ENCODE measurements around the gene SLC22A31.
A peak's percentile ranks its signal among the peaks of the same experiment; 100 is the strongest.
"Not testable (repeated sequence)": the region's sequence is repeated elsewhere in the genome, so short reads cannot be mapped to it uniquely, and the experiment has no call there.

Gene SLC22A31

DNA sequence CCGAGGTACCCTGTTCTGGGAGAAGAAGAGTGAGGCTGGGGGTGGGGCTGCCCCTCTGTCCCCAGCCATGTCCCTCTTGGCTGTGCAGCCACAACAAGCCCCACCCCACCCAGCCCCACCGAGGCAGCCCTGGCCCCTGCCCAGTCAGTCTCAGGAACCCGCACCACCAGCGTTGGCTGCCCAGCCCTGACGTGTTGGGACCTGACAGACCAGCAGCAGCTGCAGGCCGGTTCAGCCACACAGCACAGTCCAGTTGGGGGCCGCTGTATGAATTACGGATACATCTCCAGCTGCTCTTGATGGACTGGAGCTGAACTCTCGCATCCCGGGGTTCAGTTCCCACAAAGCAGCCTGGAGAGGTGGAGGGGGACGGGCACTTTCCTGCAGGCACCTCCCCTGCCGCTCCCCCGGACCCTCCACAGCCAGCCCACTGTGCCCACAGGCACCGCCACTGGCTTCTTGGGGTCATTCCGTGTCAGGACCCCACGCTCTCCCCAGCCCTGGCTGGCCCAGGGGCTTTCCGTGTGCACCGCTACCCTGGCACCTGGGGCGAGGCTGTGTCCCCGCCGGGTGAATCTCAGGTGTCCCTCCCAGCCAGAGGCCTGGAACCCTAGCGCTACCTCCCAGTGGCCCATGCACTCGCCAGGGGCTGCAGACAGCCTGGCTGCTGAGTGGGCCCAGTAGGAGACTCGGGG, 21.7 kb downstream of the SLC22A31 start:
- no peak for DNase-seq

DNA sequence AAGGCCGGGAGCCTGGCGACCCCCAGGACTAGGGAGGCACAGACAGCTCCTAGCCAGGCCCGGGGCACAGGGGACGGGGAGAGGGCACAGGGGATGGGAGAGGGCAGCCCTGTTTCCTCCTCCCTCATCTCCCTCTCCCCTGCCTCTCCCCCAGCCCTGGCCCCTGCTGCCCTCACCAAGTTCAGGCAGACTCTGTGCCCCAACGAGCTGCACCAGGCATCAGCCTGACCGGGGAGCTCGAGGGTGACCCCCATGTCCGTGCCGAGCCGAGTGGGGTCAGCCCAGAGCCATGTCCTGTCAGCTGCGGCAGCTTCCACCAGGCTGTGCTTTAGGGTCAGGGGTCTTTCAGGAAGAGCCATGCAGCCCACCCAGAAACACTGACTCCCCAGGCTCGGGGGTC, 22.8 kb downstream of the SLC22A31 start:
- no peak for DNase-seq

DNA sequence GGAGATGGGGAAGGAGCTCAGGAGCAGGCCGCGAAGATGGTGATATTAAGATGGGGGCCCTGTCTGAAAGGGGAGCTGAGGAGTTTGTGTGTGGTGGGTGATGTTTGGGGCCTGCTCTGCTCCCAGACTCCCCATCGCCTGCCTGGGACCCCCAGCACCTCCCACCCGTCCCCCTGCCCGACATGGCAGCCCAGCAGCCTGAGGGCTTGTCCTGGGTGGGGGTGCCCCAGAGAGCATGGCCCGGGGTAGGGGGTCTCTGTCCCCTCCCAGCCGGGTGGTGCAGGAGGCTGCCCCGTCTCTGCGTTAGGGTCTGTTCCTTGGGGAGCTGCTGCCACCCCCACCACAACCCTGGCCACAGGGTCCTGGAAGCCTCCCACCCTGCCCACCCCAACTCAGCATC, 23.6 kb downstream of the SLC22A31 start:
- no peak for DNase-seq

- DNase-seq: no peak
Observed at GRCh38 chr16:89176147-89176690, 24.1 kb downstream of the SLC22A31 start.

DNA sequence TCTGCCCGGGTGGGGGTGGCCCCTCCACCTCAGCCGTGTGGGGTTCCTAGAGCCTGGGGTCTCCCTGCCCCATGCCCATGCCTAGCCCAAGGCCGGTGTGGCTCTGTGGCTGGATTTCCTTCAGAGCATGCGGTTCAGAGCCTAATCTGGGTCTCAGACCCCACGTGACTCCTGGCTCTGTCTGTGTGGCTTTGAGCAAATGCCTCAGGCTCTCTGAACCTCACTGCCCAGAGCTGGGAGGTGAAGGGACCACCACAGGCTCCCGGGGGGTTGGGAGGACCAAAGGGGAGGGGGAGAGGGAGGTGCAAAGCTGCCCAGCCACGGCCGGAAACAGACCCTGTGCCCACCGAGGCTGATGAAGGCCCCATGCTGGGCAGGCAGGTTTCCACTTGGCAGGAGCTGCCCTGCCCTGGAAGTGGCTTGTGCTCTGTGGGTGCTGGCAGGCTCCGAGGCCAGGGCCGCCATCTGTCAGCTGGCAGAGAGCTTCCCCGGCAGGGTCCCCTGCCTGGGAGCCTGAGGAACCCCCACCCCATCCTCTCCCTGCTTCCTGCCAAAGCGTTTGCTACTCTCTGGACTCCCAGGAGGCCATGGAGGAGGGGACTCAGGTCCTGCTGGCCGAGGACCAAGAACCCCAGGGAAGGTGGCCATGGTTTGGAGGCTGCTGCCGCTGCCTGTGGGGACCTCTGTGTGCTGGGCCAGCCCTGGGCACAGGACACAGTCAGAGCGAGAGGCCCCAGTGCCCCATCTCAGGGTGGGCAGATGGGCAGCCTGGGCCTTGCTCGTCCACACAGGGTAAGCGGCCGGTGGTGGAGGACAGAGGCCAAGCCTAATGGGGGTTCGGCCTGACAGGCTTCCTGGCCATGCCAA, 24.8 kb downstream of the SLC22A31 start:
- no peak for DNase-seq

- no peak for DNase-seq
Observed at GRCh38 chr16:89174877-89175276, 25.5 kb downstream of the SLC22A31 start.

- DNase-seq: no peak
Observed at GRCh38 chr16:89174055-89174827, 26.1 kb downstream of the SLC22A31 start.

DNA sequence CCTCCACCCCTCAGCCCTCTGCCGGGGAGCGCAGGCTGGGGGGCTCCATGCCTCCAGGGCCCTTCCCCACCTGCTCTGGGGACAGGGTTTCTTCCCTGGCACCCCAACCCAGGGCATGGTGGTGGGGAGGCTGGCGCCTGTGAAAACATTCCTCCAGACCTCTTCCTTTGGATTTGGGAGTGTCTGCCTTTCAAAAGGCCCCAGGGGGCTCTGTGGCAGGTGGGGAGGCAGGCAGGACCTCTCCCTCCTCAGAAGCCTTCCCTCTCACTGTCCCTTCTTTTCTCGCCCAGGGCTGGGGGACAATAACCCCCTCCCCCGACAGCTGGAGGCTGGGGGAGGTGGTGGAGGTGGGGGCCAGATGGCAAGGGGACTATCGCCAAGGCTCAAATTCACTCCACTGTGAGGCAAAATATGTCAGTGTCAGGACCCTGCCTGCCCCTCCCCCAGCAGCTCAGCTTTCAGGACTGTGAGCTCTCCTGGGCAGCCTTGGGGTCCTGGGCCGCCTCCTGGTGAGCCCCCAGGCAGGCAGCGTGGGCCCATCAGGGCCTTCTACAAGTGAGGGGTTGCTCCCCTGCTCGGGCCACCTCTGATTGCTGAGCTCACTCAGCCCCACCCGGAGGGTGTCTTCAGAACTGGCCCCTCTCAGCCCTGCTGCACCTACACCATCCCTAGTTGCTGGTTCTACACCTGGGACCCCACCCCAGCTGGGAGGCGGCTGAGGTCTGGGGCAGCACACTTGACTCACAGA, 27.0 kb downstream of the SLC22A31 start:
- DNase-seq: no peak

- no peak for DNase-seq
Observed at GRCh38 chr16:89172528-89173173, 27.7 kb downstream of the SLC22A31 start.

DNA sequence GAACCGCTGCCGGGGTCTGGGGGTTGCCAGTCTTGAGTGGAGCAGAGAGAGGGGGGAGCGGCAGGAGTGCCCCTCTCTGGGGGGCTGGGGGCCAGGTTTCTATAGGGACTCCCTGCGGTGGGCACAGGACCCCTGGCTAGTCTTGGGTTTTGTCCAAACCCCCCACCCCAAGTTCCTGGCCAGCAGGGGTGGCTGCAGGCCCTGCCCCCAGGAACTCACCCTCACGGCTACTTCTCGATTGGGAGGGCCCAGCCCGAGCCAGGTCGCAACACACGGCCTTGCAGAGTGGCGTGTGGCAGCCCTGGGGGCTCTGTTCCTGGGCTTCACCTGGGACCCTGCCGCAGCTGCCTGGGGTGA, 28.2 kb downstream of the SLC22A31 start:
- DNase-seq: no peak

- DNase-seq: peak; percentile 90
Observed at GRCh38 chr16:89171216-89172170, 28.8 kb downstream of the SLC22A31 start, which contains the start of gene CDH15. CDH15 (plus strand) TSS chr16:89171748; CDS start chr16:89171832, 84 bp downstream.

GRCh38 chr16:89170346-89171215, 29.8 kb downstream of the SLC22A31 start:
- DNase-seq: peak; percentile 20

GRCh38 chr16:89169778-89170177, 30.6 kb downstream of the SLC22A31 start:
- DNase-seq: no peak

- no peak for DNase-seq
Observed at GRCh38 chr16:89168381-89169189, 31.8 kb downstream of the SLC22A31 start.

DNA sequence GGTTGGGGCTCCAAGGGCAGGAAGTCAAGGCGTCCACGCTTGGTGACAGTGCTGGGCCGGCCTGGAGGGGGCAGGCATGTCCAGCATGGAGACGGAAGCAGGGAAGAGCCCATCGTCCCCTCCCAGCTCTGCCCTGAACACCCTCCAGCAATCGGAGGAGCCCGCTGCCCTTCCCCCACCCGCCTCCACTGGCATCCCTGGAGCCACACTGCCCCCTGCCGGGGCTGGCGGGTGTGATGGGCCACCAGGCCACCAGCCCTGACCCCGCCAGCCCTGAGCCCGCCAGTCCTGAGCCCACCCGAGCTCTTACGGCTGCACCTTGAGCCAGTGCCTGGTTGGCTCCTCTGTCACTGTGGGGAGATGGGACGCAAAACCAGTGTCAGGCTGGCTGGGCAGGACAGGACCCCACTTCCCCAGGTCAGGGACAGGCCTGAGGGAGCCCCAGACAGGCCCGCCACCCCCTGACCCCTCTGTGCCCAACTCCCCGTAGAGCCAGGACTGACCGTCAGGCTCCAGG, 32.9 kb downstream of the SLC22A31 start:
- peak; percentile 66 for DNase-seq

DNA sequence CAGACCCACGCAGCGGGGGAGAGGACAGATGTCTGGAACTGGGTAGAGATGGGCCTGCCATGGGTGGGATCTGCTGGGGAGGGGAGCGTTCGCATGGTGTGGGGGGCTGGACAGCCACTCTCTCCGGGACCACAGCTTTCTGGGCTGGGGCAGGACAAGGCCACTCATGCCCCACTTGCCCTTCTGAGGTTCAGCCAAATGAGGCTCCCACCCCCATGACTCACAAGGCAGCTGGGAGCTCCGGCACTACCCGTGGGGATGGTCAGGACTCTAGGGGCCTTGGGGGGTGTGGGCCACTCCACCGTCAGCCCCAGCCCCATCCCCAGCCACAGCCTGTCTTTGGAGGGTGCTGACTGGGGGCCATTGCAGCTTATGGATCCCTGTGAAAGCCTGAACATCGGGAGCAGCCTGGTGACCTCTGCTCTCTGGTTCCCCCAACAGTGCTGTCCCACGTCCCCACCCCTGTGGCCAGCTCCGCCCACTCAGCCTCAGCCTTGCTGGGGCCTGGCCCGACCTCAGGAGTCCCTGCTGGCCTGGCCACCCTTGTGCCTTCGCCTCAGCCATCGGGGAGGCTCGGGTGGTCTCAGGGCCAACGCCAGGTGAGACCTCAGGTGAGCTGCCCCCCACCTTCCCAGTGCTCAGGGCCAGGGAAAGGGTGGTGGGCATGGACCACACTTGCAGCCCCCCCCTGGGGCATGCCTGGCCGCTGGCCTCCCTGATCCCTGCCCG, 33.5 kb downstream of the SLC22A31 start:
- no peak for DNase-seq

- DNase-seq: not testable (repeated sequence)
Observed at GRCh38 chr16:89165681-89165979, 34.7 kb downstream of the SLC22A31 start.

All from NCI-H2107 (cell line).